ENCODE data around the gene FAT1.

The FAT1 gene

DNA sequence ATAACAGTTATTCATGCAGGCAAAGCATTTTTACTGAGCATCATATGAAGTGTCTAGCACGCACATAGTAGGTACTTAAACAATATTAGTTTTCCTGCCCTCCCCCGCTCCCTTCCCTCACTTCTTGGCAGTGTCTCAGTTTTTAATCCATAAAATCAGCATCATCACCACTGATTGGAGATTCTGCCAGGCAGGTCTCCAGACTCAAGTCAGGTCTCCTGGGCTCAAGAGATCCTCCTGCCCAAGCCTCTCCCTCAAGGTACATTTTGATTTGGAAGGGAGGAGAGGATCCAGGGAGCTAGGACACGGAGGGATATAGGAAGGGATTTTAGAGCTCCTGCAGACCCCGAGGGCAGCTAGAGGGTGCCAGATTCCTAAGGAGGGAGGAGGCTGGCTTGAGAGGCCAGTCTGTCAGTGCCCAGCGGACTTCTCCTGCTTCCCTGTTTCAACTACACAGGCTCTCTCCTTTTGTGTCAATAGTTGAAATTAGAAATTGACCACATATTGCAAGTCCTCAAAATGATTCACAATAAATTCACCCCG lies 4.4 kb upstream of the FAT1 start:
- Histone ChIP-seq H3K4me3 (ENCODE audit: severe bottlenecking) (peak overlapping the region; percentile 97), H3K4me1 (ENCODE audit: insufficient read depth, poor library complexity, severe bottlenecking) (peaks cover 22% of the 10 kb centered on the region), H3K9me3 (ENCODE audit: severe bottlenecking) (no peaks in the 10 kb centered on the region), H3K36me3 (ENCODE audit: low read depth) (0 out of 2 replicates have a peak, but pooled peaks cover 3% of the 10 kb centered on the region), H3K27me3 (ENCODE audit: insufficient read depth, poor library complexity, severe bottlenecking) (no peaks in the 10 kb centered on the region), H3K27ac (ENCODE audit: poor library complexity, severe bottlenecking) (peak overlapping the region; percentile 98)
- no peak for DNase-seq (ENCODE audit: low spot score)
- ATAC-seq (ENCODE audit: low read depth) = peak; percentile 17
- TF ChIP-seq CTCF (IDR thresholded peaks at IDR 0.05; ENCODE audit: poor library complexity, severe bottlenecking) = peak; percentile 70

DNA sequence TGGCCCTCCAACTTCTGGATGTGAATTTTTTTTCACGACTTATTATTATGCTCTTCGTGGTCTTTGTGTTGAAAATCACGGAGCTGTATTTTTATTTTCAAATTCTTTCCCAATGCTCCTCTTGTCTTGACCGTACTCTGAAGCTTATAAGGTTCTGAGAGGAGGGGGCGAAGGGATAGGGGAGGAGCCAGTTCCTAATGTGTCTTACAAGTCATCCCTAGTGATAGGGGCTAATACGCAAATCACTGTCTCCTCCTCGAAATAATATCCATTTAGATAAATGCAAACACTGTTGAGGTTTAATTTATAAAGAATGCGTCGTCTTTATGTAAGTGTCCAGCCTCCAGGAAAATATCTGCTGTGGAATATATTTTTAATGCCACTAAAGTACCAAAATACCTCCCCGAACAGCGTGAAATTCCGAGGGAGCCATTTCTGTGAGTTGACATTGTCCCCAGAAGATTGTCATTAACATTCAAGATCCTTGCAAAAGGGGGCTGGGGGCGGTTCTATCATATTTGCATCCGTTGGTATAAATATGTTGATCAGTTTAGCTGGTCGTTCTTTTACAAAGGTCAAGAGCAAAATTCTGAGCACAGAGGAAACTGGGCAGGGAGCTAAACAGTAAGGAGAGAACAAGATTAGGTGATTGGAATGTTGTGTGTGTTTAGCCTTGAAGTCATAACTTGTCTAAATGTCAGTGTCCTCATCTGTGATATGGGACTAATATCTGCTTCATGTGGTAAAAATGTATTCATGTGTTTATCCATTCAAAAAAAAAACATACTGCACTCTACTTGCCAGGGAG lies 3.7 kb upstream of the FAT1 start:
- Histone ChIP-seq H3K4me1 (ENCODE audit: insufficient read depth, poor library complexity, severe bottlenecking) (peaks cover 22% of the 10 kb centered on the region), H3K27me3 (ENCODE audit: insufficient read depth, poor library complexity, severe bottlenecking) (no peaks in the 10 kb centered on the region), H3K27ac (ENCODE audit: poor library complexity, severe bottlenecking) (peak overlapping the region; percentile 98), H3K36me3 (ENCODE audit: low read depth) (0 out of 2 replicates have a peak, but pooled peaks cover 3% of the 10 kb centered on the region), H3K4me3 (ENCODE audit: severe bottlenecking) (peak overlapping the region; percentile 97), H3K9me3 (ENCODE audit: severe bottlenecking) (no peaks in the 10 kb centered on the region)
- ATAC-seq (ENCODE audit: low read depth) = no peak
- no peak for DNase-seq (ENCODE audit: low spot score)
- TF ChIP-seq CTCF (IDR thresholded peaks at IDR 0.05; ENCODE audit: poor library complexity, severe bottlenecking) = no peak

- Histone ChIP-seq H3K27ac (ENCODE audit: poor library complexity, severe bottlenecking) (peak overlapping the region; percentile 98), H3K4me1 (ENCODE audit: insufficient read depth, poor library complexity, severe bottlenecking) (peaks cover 22% of the 10 kb centered on the region), H3K36me3 (ENCODE audit: low read depth) (0 out of 2 replicates have a peak, but pooled peaks cover 3% of the 10 kb centered on the region), H3K9me3 (ENCODE audit: severe bottlenecking) (no peaks in the 10 kb centered on the region), H3K4me3 (ENCODE audit: severe bottlenecking) (peak overlapping the region; percentile 97), H3K27me3 (ENCODE audit: insufficient read depth, poor library complexity, severe bottlenecking) (no peaks in the 10 kb centered on the region)
- DNase-seq (ENCODE audit: low spot score) = peak; percentile 76
- TF ChIP-seq CTCF (IDR thresholded peaks at IDR 0.05; ENCODE audit: poor library complexity, severe bottlenecking) = no peak
- peak; percentile 22 for ATAC-seq (ENCODE audit: low read depth)
These were observed 2.9 kb upstream of the FAT1 start for GRCh38 chr4:186726426-186727168.

- Histone ChIP-seq H3K9me3 (ENCODE audit: severe bottlenecking) (no peaks in the 10 kb centered on the region), H3K27me3 (ENCODE audit: insufficient read depth, poor library complexity, severe bottlenecking) (no peaks in the 10 kb centered on the region), H3K36me3 (ENCODE audit: low read depth) (peaks cover 3% of the 10 kb centered on the region), H3K4me3 (ENCODE audit: severe bottlenecking) (peak overlapping the region; percentile 97), H3K4me1 (ENCODE audit: insufficient read depth, poor library complexity, severe bottlenecking) (peaks cover 26% of the 10 kb centered on the region), H3K27ac (ENCODE audit: poor library complexity, severe bottlenecking) (peak overlapping the region; percentile 98)
- DNase-seq (ENCODE audit: low spot score) (peak; percentile 79), ATAC-seq (ENCODE audit: low read depth) (peak; percentile 47)
- peak; percentile 95 for TF ChIP-seq CTCF (IDR thresholded peaks at IDR 0.05; ENCODE audit: poor library complexity, severe bottlenecking)
These were observed 2.1 kb upstream of the FAT1 start for GRCh38 chr4:186725469-186726425.
